Ectodermal cell (in vitro differentiated cells): ENCODE results near the gene NKD1.
A peak's percentile ranks its signal among the peaks of the same experiment; 100 is the strongest.

Source experiments
- H3K27ac ChIP-seq: 2 replicates; pipeline ENCODE4 v1.7.0; 2013; ENCODE audit warnings: mild to moderate bottlenecking, low read depth, low read length; ENCODE audit not compliant: insufficient read depth, poor library complexity, severe bottlenecking
- H3K27me3 ChIP-seq: 2 replicates; pipeline ENCODE4 v1.7.0; 2013; ENCODE audit warnings: mild to moderate bottlenecking, low read length; ENCODE audit not compliant: insufficient read depth, control insufficient read depth, poor library complexity, severe bottlenecking
- H3K36me3 ChIP-seq: one replicate; pipeline ENCODE4 v1.7.0; 2013; ENCODE audit warnings: low read length; ENCODE audit not compliant: control insufficient read depth, insufficient read depth
- H3K4me1 ChIP-seq: one replicate; pipeline ENCODE4 v1.7.0; 2013; ENCODE audit warnings: low read length; ENCODE audit not compliant: control insufficient read depth, insufficient read depth
- H3K4me3 ChIP-seq: 2 replicates; pipeline ENCODE4 v1.7.0; 2013; ENCODE audit warnings: low read depth, low read length, control low read depth; ENCODE audit not compliant: insufficient read depth
- H3K9me3 ChIP-seq: 2 replicates; pipeline ENCODE4 v1.7.0; 2013; ENCODE audit warnings: mild to moderate bottlenecking, low read length, moderate library complexity; ENCODE audit not compliant: control insufficient read depth
- WGBS, 2 experiments: methylation state at CpG; one replicate each; pipeline ENCODE4 v1.1.7; 2013; ENCODE audit warnings: missing lambda C conversion rate in 2 of 2; 5-methylcytosine and 5-hydroxymethylcytosine counted together

The NKD1 gene

GRCh38 chr16:50591209-50591608 is 43.0 kb downstream of the NKD1 start:
- H3K27ac ChIP-seq: no peak overlapping the region
- H3K36me3 ChIP-seq: peaks cover 4% of the 10 kb centered on the region
- H3K9me3 ChIP-seq: no peaks in the 10 kb centered on the region
- no peak overlapping the region for H3K4me3 ChIP-seq
- 87 to 88% methylated on average over 6 of the region's 6 CpGs for WGBS, 2 experiments
- no peaks in the 10 kb centered on the region for H3K27me3 ChIP-seq
- H3K4me1 ChIP-seq: peaks cover 15% of the 10 kb centered on the region

GRCh38 chr16:50591800-50592771 is 43.9 kb downstream of the NKD1 start:
- H3K27me3 ChIP-seq: no peaks in the 10 kb centered on the region
- no peak overlapping the region for H3K4me3 ChIP-seq
- 82% methylated on average over 24 of the region's 24 CpGs for WGBS, 2 experiments
- H3K27ac ChIP-seq: peak overlapping the region; percentile 16
- H3K4me1 ChIP-seq: peaks cover 15% of the 10 kb centered on the region
- H3K9me3 ChIP-seq: no peaks in the 10 kb centered on the region
- no peaks in the 10 kb centered on the region for H3K36me3 ChIP-seq

GRCh38 chr16:50592996-50593395 is 44.8 kb downstream of the NKD1 start:
- Histone ChIP-seq H3K27me3 (no peaks in the 10 kb centered on the region), H3K4me1 (peaks cover 15% of the 10 kb centered on the region), H3K9me3 (no peaks in the 10 kb centered on the region), H3K27ac (no peak overlapping the region), H3K4me3 (no peak overlapping the region), H3K36me3 (no peaks in the 10 kb centered on the region)
- WGBS, 2 experiments: 94 to 95% methylated on average over 7 of the region's 7 CpGs

- peaks cover 15% of the 10 kb centered on the region for H3K4me1 ChIP-seq
- no peaks in the 10 kb centered on the region for H3K36me3 ChIP-seq
- 46 to 53% methylated on average over 9 of the region's 9 CpGs for WGBS, 2 experiments
- no peak overlapping the region for H3K27ac ChIP-seq
- H3K4me3 ChIP-seq: no peak overlapping the region
- H3K9me3 ChIP-seq: no peaks in the 10 kb centered on the region
- no peaks in the 10 kb centered on the region for H3K27me3 ChIP-seq
Measured at GRCh38 chr16:50593410-50594150, 45.4 kb downstream of the NKD1 start.

GRCh38 chr16:50594308-50595260 is 46.4 kb downstream of the NKD1 start:
- Histone ChIP-seq H3K27me3 (no peaks in the 10 kb centered on the region), H3K27ac (no peak overlapping the region), H3K9me3 (no peaks in the 10 kb centered on the region), H3K4me3 (no peak overlapping the region), H3K36me3 (no peaks in the 10 kb centered on the region), H3K4me1 (peaks cover 15% of the 10 kb centered on the region)
- WGBS, 2 experiments: 87 to 88% methylated on average over 17 of the region's 17 CpGs

GRCh38 chr16:50595859-50596258 is 47.7 kb downstream of the NKD1 start:
- no peak overlapping the region for H3K4me3 ChIP-seq
- H3K9me3 ChIP-seq: no peaks in the 10 kb centered on the region
- no peak overlapping the region for H3K27ac ChIP-seq
- no peaks in the 10 kb centered on the region for H3K36me3 ChIP-seq
- no peaks in the 10 kb centered on the region for H3K27me3 ChIP-seq
- H3K4me1 ChIP-seq: peaks cover 24% of the 10 kb centered on the region
- WGBS, 2 experiments: 96 to 98% methylated on average over 2 of the region's 2 CpGs

GRCh38 chr16:50596762-50597450 is 48.7 kb downstream of the NKD1 start:
- H3K9me3 ChIP-seq: no peaks in the 10 kb centered on the region
- H3K36me3 ChIP-seq: no peaks in the 10 kb centered on the region
- no peaks in the 10 kb centered on the region for H3K27me3 ChIP-seq
- H3K27ac ChIP-seq: no peak overlapping the region
- 93 to 96% methylated on average over 13 of the region's 13 CpGs for WGBS, 2 experiments
- peaks cover 21% of the 10 kb centered on the region for H3K4me1 ChIP-seq
- no peak overlapping the region for H3K4me3 ChIP-seq

- 95% methylated on average over 17 of the region's 17 CpGs for WGBS, 2 experiments
- Histone ChIP-seq H3K4me3 (no peak overlapping the region), H3K36me3 (no peaks in the 10 kb centered on the region)
Measured at GRCh38 chr16:50597563-50598255, 49.5 kb downstream of the NKD1 start.

More at GRCh38 chr16:50597563-50598255, 49.5 kb downstream of the NKD1 start:
- Histone ChIP-seq H3K27me3 (no peaks in the 10 kb centered on the region), H3K4me1 (peaks cover 16% of the 10 kb centered on the region), H3K27ac (no peak overlapping the region), H3K9me3 (no peaks in the 10 kb centered on the region)
